ENCODE data around the gene NIN. TPM values are rescaled to one million over a fixed set of nuclear protein-coding genes. Genes with fewer than 3 reads are reported as not detected.

The NIN gene
- total RNA-seq, 1 donor from 2014 or later = 25.2 TPM

DNA sequence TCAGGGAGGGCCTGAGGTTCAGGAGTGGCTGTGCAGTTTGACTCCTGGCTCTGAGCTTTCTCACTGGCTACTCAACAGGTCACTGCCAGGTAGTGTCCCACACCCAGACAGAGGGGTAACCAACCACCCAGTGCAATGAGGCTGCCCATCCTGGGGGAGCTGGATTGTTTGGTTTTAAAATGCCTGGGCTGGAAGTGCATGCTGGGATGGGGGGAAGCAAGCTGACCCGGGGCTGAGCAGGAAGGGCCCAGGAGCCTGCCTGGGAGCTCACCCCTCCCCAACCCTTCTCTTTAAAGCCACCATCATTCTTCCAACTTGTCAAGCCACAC is 28.3 kb upstream of the NIN start:
- Histone ChIP-seq H3K9me3 (no peaks in the 10 kb centered on the region), H3K36me3 (no peaks in the 10 kb centered on the region), H3K4me3 (peak overlapping the region; percentile 58 to 67), H3K27ac (peak overlapping the region in 1 of 2 donors; percentile 46), H3K4me1 (peaks cover 0 to 3% of the 10 kb centered on the region in 2 donors), H3K27me3 (no peaks in the 10 kb centered on the region)
- TF ChIP-seq, protein P1, sequence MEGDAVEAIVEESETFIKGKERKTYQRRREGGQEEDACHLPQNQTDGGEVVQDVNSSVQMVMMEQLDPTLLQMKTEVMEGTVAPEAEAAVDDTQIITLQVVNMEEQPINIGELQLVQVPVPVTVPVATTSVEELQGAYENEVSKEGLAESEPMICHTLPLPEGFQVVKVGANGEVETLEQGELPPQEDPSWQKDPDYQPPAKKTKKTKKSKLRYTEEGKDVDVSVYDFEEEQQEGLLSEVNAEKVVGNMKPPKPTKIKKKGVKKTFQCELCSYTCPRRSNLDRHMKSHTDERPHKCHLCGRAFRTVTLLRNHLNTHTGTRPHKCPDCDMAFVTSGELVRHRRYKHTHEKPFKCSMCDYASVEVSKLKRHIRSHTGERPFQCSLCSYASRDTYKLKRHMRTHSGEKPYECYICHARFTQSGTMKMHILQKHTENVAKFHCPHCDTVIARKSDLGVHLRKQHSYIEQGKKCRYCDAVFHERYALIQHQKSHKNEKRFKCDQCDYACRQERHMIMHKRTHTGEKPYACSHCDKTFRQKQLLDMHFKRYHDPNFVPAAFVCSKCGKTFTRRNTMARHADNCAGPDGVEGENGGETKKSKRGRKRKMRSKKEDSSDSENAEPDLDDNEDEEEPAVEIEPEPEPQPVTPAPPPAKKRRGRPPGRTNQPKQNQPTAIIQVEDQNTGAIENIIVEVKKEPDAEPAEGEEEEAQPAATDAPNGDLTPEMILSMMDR (IDR thresholded peaks at IDR 0.05) = no peak
- intact Hi-C loops (cut with DNase I) = loop anchor here (2.0 kb wide), 1 partner anchor 28 kb away; the partner anchor contains the start of gene NIN
- DNase-seq (ENCODE audit: low spot score in 2 of 2) = no peak

DNA sequence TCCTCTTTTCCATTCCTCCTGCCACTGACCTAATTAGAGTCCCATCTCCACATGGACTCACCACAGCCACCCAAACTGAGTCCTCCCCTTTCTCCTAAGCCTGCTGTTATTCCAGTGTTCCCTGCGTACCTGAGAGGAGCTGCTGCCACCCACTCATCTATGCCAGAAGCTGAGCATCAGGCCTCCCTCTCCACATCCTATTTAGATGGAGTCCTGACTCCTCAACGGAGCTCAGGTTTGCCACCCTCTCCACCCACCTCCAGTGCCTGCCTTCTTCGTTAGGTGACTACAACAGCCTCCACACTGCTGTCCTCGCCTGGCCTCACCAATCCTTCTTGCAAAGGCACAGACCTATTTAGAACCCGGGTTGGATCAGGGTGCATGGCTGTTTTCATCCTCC is 25.7 kb upstream of the NIN start:
- Histone ChIP-seq H3K27me3 (no peaks in the 10 kb centered on the region), H3K4me3 (no peak overlapping the region), H3K36me3 (no peaks in the 10 kb centered on the region), H3K4me1 (peaks cover 0 to 3% of the 10 kb centered on the region in 2 donors), H3K9me3 (no peaks in the 10 kb centered on the region), H3K27ac (no peak overlapping the region)
- intact Hi-C loops (cut with DNase I) = no loop called here
- TF ChIP-seq, protein P1 (IDR thresholded peaks at IDR 0.05) = no peak
- DNase-seq (ENCODE audit: low spot score in 2 of 2) = no peak

DNA sequence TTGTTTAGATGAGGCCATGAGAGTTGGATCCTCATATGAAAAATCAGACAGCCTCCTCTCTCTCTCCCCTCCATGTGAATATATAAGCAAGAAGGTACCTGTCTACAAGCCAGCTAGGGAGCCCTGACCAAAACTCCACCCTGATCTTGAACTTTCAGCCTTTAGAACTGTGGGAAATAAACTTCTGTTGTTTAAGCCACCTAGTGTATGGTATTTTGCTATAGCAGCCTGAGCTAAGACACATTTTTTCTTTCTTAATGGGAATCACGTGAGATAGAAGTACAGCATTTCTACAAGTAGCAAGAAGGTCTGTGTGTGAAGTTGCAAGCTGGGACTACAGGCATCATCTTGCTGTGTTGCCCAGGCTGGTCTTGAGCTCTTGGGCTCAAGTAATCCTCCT is 24.6 kb upstream of the NIN start:
- TF ChIP-seq, protein P1 (IDR thresholded peaks at IDR 0.05) = no peak
- Histone ChIP-seq H3K27me3 (no peaks in the 10 kb centered on the region), H3K27ac (no peak overlapping the region), H3K36me3 (no peaks in the 10 kb centered on the region), H3K4me1 (peaks cover 0 to 3% of the 10 kb centered on the region in 2 donors), H3K9me3 (no peaks in the 10 kb centered on the region), H3K4me3 (no peak overlapping the region)
- no peak for DNase-seq (ENCODE audit: low spot score in 2 of 2)
- intact Hi-C loops (cut with DNase I) = no loop called here

DNA sequence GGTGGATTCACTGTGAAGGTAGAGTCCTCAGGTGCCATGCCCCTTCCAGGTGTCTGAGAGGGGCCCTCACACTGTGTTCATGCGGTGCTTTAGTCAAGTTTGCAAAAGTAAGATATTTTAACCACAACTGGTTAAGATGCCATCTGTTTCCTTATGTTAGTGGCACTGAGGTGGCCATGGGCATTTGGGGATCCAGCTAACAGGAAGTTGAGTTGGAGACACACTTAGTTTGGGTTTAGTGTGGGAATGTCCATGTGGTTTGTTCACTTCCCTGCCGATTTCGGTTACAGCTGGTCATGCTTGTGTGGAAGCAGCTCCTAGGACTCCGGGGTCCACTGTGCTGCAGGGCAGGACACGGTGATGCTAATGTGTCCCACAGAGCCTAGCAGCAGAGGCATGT is 23.6 kb upstream of the NIN start:
- H3K4me1 ChIP-seq = peaks cover 0 to 2% of the 10 kb centered on the region in 2 donors
- TF ChIP-seq, protein P1 (IDR thresholded peaks at IDR 0.05) = no peak
- H3K27ac ChIP-seq = no peak overlapping the region
- DNase-seq (ENCODE audit: low spot score in 2 of 2) = no peak
- H3K9me3 ChIP-seq = no peaks in the 10 kb centered on the region
- intact Hi-C loops (cut with DNase I) = no loop called here
- no peaks in the 10 kb centered on the region for H3K36me3 ChIP-seq
- no peak overlapping the region for H3K4me3 ChIP-seq
- H3K27me3 ChIP-seq = no peaks in the 10 kb centered on the region

DNA sequence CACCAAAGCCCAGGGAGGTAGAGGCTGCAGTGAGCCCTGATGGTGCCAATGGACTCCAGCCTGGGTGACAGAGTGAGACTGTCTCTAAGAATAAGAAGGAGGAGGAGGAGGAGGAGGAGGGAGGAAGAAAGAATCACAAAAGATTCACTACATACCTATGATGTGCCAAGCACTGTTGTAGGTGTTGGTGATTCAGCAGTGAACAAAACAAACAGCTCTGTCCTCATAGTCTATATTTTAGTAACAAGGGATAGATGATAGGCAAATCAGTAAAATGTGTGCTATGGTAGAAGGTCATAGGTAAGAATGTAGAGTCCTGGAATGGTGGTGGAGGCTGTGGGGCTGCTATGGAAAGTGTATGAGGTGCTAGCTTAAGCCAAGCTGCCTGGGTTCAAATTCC is 22.9 kb upstream of the NIN start:
- intact Hi-C loops (cut with DNase I) = no loop called here
- Histone ChIP-seq H3K27ac (no peak overlapping the region), H3K27me3 (no peaks in the 10 kb centered on the region), H3K36me3 (no peaks in the 10 kb centered on the region), H3K9me3 (no peaks in the 10 kb centered on the region), H3K4me1 (no peaks in the 10 kb centered on the region), H3K4me3 (no peak overlapping the region)
- TF ChIP-seq, protein P1 (IDR thresholded peaks at IDR 0.05) = no peak
- DNase-seq (ENCODE audit: low spot score in 2 of 2) = no peak

DNA sequence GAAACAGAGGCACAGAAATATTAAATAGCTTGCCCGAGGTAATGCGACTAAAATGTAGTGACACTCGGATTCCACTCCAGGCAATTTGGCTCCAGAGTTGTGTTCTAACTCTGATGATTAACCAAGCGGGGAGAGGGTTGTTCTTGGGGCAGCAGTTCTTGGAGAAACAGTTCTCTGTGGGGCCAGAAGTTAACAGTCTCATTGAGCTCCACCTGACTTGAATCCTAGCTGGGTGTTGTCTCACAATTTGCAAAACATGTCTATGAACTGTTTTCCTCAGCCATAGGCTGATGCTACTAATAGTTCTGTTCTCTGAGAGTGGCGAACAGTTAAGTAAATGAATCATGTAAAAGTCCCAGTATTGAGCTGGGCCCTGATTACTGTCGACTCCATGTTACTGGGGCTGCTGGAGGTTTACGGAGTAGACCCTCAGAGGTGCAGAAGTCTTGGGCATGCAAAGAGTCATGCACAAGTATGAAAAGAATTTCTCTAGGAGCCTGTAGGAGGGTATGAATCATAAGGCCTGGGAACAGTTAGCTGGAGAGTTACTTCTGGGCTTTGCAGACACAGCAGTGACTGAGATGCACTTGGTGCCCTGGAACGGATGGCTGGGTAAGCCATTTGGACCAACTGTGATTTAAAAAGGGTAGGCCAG is 15.4 kb upstream of the NIN start:
- no peaks in the 10 kb centered on the region for H3K36me3 ChIP-seq
- no peak overlapping the region for H3K4me3 ChIP-seq
- no peaks in the 10 kb centered on the region for H3K4me1 ChIP-seq
- H3K27me3 ChIP-seq = no peaks in the 10 kb centered on the region
- H3K9me3 ChIP-seq = no peaks in the 10 kb centered on the region
- DNase-seq (ENCODE audit: low spot score in 2 of 2) = no peak
- intact Hi-C loops (cut with DNase I) = no loop called here
- no peak overlapping the region for H3K27ac ChIP-seq
- TF ChIP-seq, protein P1 (IDR thresholded peaks at IDR 0.05) = no peak

Data from ascending aorta (tissue), 2 donors.